ENCODE data around the gene ABTB2. TPM values are rescaled to one million over a fixed set of nuclear protein-coding genes. Genes with fewer than 3 reads are reported as not detected.
A peak's percentile ranks its signal among the peaks of the same experiment; 100 is the strongest.

Gene ABTB2
- total RNA-seq, 1 experiment from 2014 or later: 3.6 TPM

DNA sequence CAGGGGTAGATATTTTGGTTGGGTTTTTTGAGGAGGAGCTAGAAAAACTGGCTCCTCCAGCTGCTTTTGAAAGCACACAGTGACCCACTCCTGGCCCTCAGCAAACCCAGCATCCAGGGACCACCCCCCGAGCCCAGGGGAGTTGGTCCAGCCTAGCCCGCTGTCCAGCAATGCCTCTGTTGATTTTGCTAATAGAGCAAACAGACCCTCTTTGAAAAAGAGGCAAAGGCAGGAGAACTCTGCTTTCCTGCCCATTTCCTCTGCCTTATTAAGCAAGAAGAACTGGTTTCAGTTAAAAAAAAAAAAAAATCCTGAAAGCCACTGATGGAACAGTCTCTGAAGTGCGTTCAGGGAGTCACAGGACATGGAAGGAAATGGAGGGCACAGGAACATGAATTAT lies 25.3 kb downstream of the ABTB2 start:
- no peaks in the 10 kb centered on the region for H3K36me3 ChIP-seq (ENCODE audit: control insufficient read depth, insufficient read depth, low read length)
- Mint-ChIP-seq H3K4me1 (ENCODE audit: low read depth, unreplicated experiment) (peaks cover 18% of the 10 kb centered on the region), H3K9me3 (ENCODE audit: unreplicated experiment) (no peaks in the 10 kb centered on the region), H3K27ac (ENCODE audit: unreplicated experiment) (no peak overlapping the region), H3K4me3 (ENCODE audit: unreplicated experiment) (no peak overlapping the region), H3K36me3 (ENCODE audit: insufficient read depth, unreplicated experiment) (no peaks in the 10 kb centered on the region), H3K27me3 (ENCODE audit: insufficient read depth, unreplicated experiment) (no peaks in the 10 kb centered on the region)
- H3K4me1 ChIP-seq: peaks cover 12% of the 10 kb centered on the region
- ChIA-PET POLR2A (no interaction called here), CTCF (interaction anchor here (0.6 kb wide), 1 partner anchor 85 kb away, joined by 8 read pairs; no protein-coding TSS in a partner anchor)
- DNase-seq: peak in 1 of 2 experiments; percentile 19
- no peaks in the 10 kb centered on the region for H3K9me3 ChIP-seq
- H3K27me3 ChIP-seq (replicated peaks; ENCODE audit: control insufficient read depth, insufficient read depth, low read length): no peaks in the 10 kb centered on the region
- no TSS peak for BruUV-seq (replicated peaks)
- TF ChIP-seq CTCF (IDR thresholded peaks at IDR 0.05; ENCODE audit: insufficient read depth in 1 of 2, low read depth in 1 of 2, low read length in 1 of 2, severe bottlenecking in 1 of 2, unreplicated experiment in 1 of 2): no peak
- no peak overlapping the region for H3K4me3 ChIP-seq (ENCODE audit: low read depth, low read length)
- intact Hi-C loops (cut with micrococcal nuclease; ENCODE audit: unreplicated experiment): no loop called here

DNA sequence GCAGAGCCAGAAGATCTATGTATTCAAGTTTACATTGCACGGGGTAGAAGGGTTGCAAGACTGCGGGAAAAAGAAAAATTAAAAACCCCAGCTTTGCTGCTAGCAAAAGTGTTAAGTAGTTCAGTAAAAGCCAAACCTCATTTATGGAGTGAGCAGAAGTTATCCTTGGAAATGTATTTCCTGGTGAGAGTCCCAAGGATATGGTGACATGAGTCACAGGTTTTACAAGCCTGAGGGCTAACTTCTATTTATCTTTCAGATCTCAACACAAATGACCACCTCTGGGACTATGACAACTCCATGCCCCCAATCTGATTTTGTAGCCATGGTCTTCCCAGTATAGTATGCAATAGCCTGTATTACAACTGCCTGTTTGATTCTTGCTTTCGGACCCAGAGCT lies 26.1 kb downstream of the ABTB2 start:
- POLR2A ChIA-PET: no interaction called here
- Mint-ChIP-seq H3K9me3 (ENCODE audit: unreplicated experiment) (no peaks in the 10 kb centered on the region), H3K4me3 (ENCODE audit: unreplicated experiment) (no peak overlapping the region), H3K36me3 (ENCODE audit: insufficient read depth, unreplicated experiment) (no peaks in the 10 kb centered on the region), H3K27me3 (ENCODE audit: insufficient read depth, unreplicated experiment) (no peaks in the 10 kb centered on the region), H3K27ac (ENCODE audit: unreplicated experiment) (no peak overlapping the region), H3K4me1 (ENCODE audit: low read depth, unreplicated experiment) (peaks cover 18% of the 10 kb centered on the region)
- CTCF ChIA-PET: no interaction called here
- peaks cover 12% of the 10 kb centered on the region for H3K4me1 ChIP-seq
- H3K4me3 ChIP-seq (ENCODE audit: low read depth, low read length): no peak overlapping the region
- no TSS peak for BruUV-seq (replicated peaks)
- H3K9me3 ChIP-seq: no peaks in the 10 kb centered on the region
- intact Hi-C loops (cut with micrococcal nuclease; ENCODE audit: unreplicated experiment): no loop called here
- TF ChIP-seq CTCF (IDR thresholded peaks at IDR 0.05; ENCODE audit: insufficient read depth in 1 of 2, low read depth in 1 of 2, low read length in 1 of 2, severe bottlenecking in 1 of 2, unreplicated experiment in 1 of 2): no peak
- DNase-seq: no peak
- no peaks in the 10 kb centered on the region for H3K36me3 ChIP-seq (ENCODE audit: control insufficient read depth, insufficient read depth, low read length)
- no peaks in the 10 kb centered on the region for H3K27me3 ChIP-seq (replicated peaks; ENCODE audit: control insufficient read depth, insufficient read depth, low read length)

- Histone ChIP-seq H3K4me1 (peaks cover 12% of the 10 kb centered on the region), H3K27me3 (replicated peaks; ENCODE audit: control insufficient read depth, insufficient read depth, low read length) (no peaks in the 10 kb centered on the region), H3K9me3 (no peaks in the 10 kb centered on the region), H3K36me3 (ENCODE audit: control insufficient read depth, insufficient read depth, low read length) (no peaks in the 10 kb centered on the region), H3K4me3 (ENCODE audit: low read depth, low read length) (no peak overlapping the region)
- POLR2A ChIA-PET: no interaction called here
- Mint-ChIP-seq H3K27ac (ENCODE audit: unreplicated experiment) (no peak overlapping the region), H3K9me3 (ENCODE audit: unreplicated experiment) (no peaks in the 10 kb centered on the region), H3K4me3 (ENCODE audit: unreplicated experiment) (no peak overlapping the region), H3K27me3 (ENCODE audit: insufficient read depth, unreplicated experiment) (no peaks in the 10 kb centered on the region), H3K4me1 (ENCODE audit: low read depth, unreplicated experiment) (peaks cover 18% of the 10 kb centered on the region), H3K36me3 (ENCODE audit: insufficient read depth, unreplicated experiment) (no peaks in the 10 kb centered on the region)
- DNase-seq: no peak
- CTCF ChIA-PET: interaction anchor here (1.2 kb wide), 1 partner anchor 12 kb away, joined by 3 read pairs; no protein-coding TSS in a partner anchor
- TF ChIP-seq CTCF (IDR thresholded peaks at IDR 0.05; ENCODE audit: insufficient read depth in 1 of 2, low read depth in 1 of 2, low read length in 1 of 2, severe bottlenecking in 1 of 2, unreplicated experiment in 1 of 2): no peak
- intact Hi-C loops (cut with micrococcal nuclease; ENCODE audit: unreplicated experiment): no loop called here
- BruUV-seq (replicated peaks): no TSS peak
Measured at GRCh38 chr11:34331329-34331728, 26.5 kb downstream of the ABTB2 start.

Measured in Caco-2 (cell line).